ENCODE measurements around the gene DNAJC4.

Gene DNAJC4

DNA sequence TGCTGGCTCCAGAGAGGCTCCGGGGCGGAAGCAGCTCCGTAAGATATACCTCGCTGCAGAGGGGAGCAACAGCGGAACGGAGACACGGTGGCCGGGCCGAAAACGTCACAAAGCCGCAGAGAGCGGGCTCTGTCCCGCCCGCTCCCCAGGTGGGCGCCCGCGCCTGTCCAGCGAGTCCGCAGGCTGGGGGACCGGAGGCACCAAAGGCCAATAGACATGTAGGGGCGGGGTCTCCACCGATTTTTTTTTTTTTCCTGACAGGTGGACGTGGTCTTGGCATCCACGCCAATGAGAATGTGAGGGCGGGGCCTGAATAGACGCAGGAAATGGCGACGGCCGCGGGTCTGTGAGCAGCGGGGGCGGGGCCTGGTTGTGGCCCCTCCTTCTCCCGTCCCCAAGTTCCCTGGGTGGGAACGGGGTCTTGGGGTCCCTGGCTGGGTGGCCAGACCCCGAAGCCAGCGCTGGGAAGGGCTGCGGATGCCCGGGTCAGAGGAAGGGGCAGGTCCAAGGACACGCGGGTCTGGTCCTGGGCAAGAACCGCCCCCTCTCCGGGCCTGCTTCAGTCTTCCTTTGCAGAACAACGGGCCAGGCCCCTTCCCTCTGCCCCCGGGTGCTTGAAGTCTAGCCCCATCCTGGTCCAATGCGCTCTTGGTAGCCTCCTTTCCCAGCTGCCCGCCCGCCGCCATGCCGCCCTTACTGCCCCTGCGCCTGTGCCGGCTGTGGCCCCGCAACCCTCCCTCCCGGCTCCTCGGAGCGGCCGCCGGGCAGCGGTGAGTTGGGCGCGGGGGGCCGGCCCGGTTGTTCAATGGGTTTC lies at the start of gene DNAJC4:
TSS of gene DNAJC4 (plus strand) at position 378 of the 814 bp plus-strand sequence. CDS start at position 685, 307 bp downstream.
- Histone ChIP-seq H3K4me3 (ENCODE audit: low read length) (peak within 1 kb of the TSS; percentile 90), H3K27ac (ENCODE audit: low read length) (no peak within 1 kb of the TSS), H3K9ac (ENCODE audit: low read depth, low read length) (peak within 1 kb of the TSS; percentile 75; the same call in 1 of the 2 replicates), H3K27me3 (ENCODE audit: insufficient read depth, low read length) (peaks cover 31% of the 10 kb centered on the region), H3K4me1 (ENCODE audit: insufficient read depth, low read length) (peaks cover 13% of the 10 kb centered on the region), H3K36me3 (ENCODE audit: insufficient read depth, low read depth, low read length) (no peaks in the 10 kb centered on the region), H3K9me3 (ENCODE audit: insufficient read depth, low read depth, low read length) (no peaks in the 10 kb centered on the region)

- no peak overlapping the region for H3K4me3 ChIP-seq (ENCODE audit: low read length)
- H3K9me3 ChIP-seq (ENCODE audit: insufficient read depth, low read depth, low read length): no peaks in the 10 kb centered on the region
- H3K27me3 ChIP-seq (ENCODE audit: insufficient read depth, low read length): no peaks in the 10 kb centered on the region
- H3K4me1 ChIP-seq (ENCODE audit: insufficient read depth, low read length): peaks cover 4% of the 10 kb centered on the region; the same call in 1 of the 2 replicates
- H3K27ac ChIP-seq (ENCODE audit: low read length): no peak overlapping the region
- no peak overlapping the region for H3K9ac ChIP-seq (ENCODE audit: low read depth, low read length)
- 0 out of 2 replicates have a peak, but pooled peaks cover 5% of the 10 kb centered on the region for H3K36me3 ChIP-seq (ENCODE audit: insufficient read depth, low read depth, low read length)
These were observed 49.5 kb upstream of the DNAJC4 start for GRCh38 chr11:64180891-64181290.

GRCh38 chr11:64181506-64182411 lies 48.6 kb upstream of the DNAJC4 start:
- no peaks in the 10 kb centered on the region for H3K9me3 ChIP-seq (ENCODE audit: insufficient read depth, low read depth, low read length)
- 0 out of 2 replicates have a peak, but pooled peaks cover 5% of the 10 kb centered on the region for H3K36me3 ChIP-seq (ENCODE audit: insufficient read depth, low read depth, low read length)
- peaks cover 4% of the 10 kb centered on the region; the same call in 1 of the 2 replicates for H3K4me1 ChIP-seq (ENCODE audit: insufficient read depth, low read length)
- no peak overlapping the region for H3K27ac ChIP-seq (ENCODE audit: low read length)
- no peaks in the 10 kb centered on the region for H3K27me3 ChIP-seq (ENCODE audit: insufficient read depth, low read length)
- peak overlapping the region; percentile 47; the same call in 1 of the 2 replicates for H3K9ac ChIP-seq (ENCODE audit: low read depth, low read length)
- H3K4me3 ChIP-seq (ENCODE audit: low read length): peak overlapping the region; percentile 27

DNA sequence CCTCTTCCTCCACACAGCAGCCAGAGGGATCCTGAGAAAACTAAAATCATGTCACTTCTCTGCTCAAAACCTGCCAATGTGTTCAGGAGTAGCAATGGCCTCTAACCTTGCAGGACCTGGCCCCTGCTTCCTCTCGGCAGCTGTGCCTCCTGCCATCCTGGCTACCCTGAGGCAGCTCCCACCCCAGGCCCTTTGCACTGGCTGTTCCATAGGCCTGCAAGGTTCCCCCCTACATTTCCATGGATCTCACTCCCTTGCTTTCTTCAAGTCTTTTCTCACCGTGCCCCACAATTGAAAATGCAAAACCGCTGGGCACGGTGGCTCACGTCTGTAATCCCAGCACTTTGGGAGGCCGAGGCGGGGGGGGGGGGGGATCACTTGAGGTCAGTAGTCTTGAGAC lies 46.5 kb upstream of the DNAJC4 start:
- Histone ChIP-seq H3K36me3 (ENCODE audit: insufficient read depth, low read depth, low read length) (peaks cover 7% of the 10 kb centered on the region), H3K27me3 (ENCODE audit: insufficient read depth, low read length) (no peaks in the 10 kb centered on the region), H3K9me3 (ENCODE audit: insufficient read depth, low read depth, low read length) (no peaks in the 10 kb centered on the region), H3K27ac (ENCODE audit: low read length) (no peak overlapping the region), H3K4me3 (ENCODE audit: low read length) (peak overlapping the region; percentile 24; the same call in 1 of the 2 replicates), H3K9ac (ENCODE audit: low read depth, low read length) (no peak overlapping the region), H3K4me1 (ENCODE audit: insufficient read depth, low read length) (peaks cover 4% of the 10 kb centered on the region; the same call in 1 of the 2 replicates)

GRCh38 chr11:64185175-64185692 lies 45.1 kb upstream of the DNAJC4 start:
- Histone ChIP-seq H3K27me3 (ENCODE audit: insufficient read depth, low read length) (no peaks in the 10 kb centered on the region), H3K9me3 (ENCODE audit: insufficient read depth, low read depth, low read length) (no peaks in the 10 kb centered on the region)

DNA sequence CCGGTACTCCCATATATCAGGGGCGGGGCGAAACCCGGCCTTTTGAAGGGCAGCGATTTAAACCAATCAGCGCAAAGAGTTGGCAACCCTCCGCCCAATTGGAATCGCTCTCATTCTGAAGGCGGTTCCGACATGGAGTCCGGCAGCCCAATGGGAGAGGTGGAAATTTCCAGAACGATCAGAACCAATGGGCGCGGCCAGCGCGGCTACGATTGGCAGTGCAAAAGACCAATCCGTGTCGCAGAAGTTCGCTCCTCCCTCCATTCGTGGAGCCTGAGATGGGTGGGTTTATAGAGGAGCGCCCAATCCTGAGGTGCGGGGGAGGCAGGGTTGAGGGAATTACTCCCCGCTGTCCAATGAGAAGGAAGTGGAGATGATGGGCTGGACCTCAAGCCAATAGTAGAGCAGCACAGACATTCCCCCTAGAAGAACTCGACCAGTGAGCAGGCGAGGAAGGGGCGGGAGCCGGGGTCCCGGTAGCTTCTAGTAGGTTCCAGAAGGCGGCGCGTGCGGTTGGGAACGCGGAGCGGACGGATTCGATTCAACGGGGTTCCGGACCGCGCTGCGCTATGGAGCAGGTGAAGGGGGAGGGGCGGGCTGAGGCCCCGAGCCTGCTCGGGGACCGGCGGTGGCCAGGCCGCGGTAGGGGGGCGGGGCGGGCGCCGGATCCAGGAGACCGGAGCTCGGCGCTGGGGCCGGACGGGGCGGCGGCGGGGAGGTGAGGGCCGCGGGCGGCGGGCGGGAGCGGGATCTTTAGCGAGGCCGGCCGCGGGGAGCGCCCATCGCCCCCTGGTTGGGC lies 44.5 kb upstream of the DNAJC4 start, which contains the start of gene STIP1:
TSS of gene STIP1 (plus strand) at position 479 of the 799 bp plus-strand sequence. CDS start at position 570, 91 bp downstream.
- peaks cover 4% of the 10 kb centered on the region; the same call in 1 of the 2 replicates for H3K4me1 ChIP-seq (ENCODE audit: insufficient read depth, low read length)

More at GRCh38 chr11:64185175-64185692, 45.1 kb upstream of the DNAJC4 start:
- Histone ChIP-seq H3K27ac (ENCODE audit: low read length) (peak overlapping the region; percentile 96), H3K4me1 (ENCODE audit: insufficient read depth, low read length) (peaks cover 4% of the 10 kb centered on the region; the same call in 1 of the 2 replicates), H3K4me3 (ENCODE audit: low read length) (peak overlapping the region; percentile 88), H3K9ac (ENCODE audit: low read depth, low read length) (peak overlapping the region; percentile 97), H3K36me3 (ENCODE audit: insufficient read depth, low read depth, low read length) (peaks cover 17% of the 10 kb centered on the region)

GRCh38 chr11:64186492-64187165 lies 43.7 kb upstream of the DNAJC4 start:
- no peaks in the 10 kb centered on the region for H3K27me3 ChIP-seq (ENCODE audit: insufficient read depth, low read length)

More for the DNA sequence above, 44.5 kb upstream of the DNAJC4 start, which contains the start of gene STIP1:
- Histone ChIP-seq H3K27ac (ENCODE audit: low read length) (peak within 1 kb of the TSS; percentile 96), H3K27me3 (ENCODE audit: insufficient read depth, low read length) (no peaks in the 10 kb centered on the region), H3K9ac (ENCODE audit: low read depth, low read length) (peak within 1 kb of the TSS; percentile 97), H3K9me3 (ENCODE audit: insufficient read depth, low read depth, low read length) (no peaks in the 10 kb centered on the region), H3K4me3 (ENCODE audit: low read length) (peak within 1 kb of the TSS; percentile 88), H3K36me3 (ENCODE audit: insufficient read depth, low read depth, low read length) (peaks cover 22% of the 10 kb centered on the region)

DNA sequence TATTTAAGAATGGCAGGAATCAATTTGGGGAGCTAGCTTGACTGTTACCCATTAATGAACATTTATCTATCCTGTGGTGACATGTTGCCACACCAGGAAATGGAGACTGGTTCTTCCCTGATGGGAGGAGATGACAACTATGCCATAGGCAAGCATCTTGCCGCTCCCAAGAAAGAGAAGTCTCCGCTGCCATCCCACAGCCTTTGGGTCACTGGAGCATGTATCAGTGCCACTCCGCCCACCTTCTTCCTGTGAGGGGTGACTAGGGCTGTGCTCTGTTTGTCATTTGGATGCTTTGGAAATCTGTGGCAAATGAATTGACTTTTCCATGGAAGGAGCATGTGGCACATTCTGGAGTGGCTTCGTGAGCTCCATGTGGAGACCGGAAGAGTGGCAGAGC lies 37.9 kb upstream of the DNAJC4 start:
- Histone ChIP-seq H3K9me3 (ENCODE audit: insufficient read depth, low read depth, low read length) (no peaks in the 10 kb centered on the region; the same call in 1 of the 2 replicates), H3K4me3 (ENCODE audit: low read length) (no peak overlapping the region), H3K27me3 (ENCODE audit: insufficient read depth, low read length) (no peaks in the 10 kb centered on the region), H3K36me3 (ENCODE audit: insufficient read depth, low read depth, low read length) (peaks cover 75% of the 10 kb centered on the region), H3K27ac (ENCODE audit: low read length) (no peak overlapping the region), H3K4me1 (ENCODE audit: insufficient read depth, low read length) (no peaks in the 10 kb centered on the region), H3K9ac (ENCODE audit: low read depth, low read length) (no peak overlapping the region)

More at GRCh38 chr11:64186492-64187165, 43.7 kb upstream of the DNAJC4 start:
- Histone ChIP-seq H3K9ac (ENCODE audit: low read depth, low read length) (no peak overlapping the region), H3K4me3 (ENCODE audit: low read length) (no peak overlapping the region), H3K36me3 (ENCODE audit: insufficient read depth, low read depth, low read length) (peaks cover 22% of the 10 kb centered on the region), H3K4me1 (ENCODE audit: insufficient read depth, low read length) (peaks cover 4% of the 10 kb centered on the region; the same call in 1 of the 2 replicates), H3K9me3 (ENCODE audit: insufficient read depth, low read depth, low read length) (no peaks in the 10 kb centered on the region), H3K27ac (ENCODE audit: low read length) (no peak overlapping the region)

DNA sequence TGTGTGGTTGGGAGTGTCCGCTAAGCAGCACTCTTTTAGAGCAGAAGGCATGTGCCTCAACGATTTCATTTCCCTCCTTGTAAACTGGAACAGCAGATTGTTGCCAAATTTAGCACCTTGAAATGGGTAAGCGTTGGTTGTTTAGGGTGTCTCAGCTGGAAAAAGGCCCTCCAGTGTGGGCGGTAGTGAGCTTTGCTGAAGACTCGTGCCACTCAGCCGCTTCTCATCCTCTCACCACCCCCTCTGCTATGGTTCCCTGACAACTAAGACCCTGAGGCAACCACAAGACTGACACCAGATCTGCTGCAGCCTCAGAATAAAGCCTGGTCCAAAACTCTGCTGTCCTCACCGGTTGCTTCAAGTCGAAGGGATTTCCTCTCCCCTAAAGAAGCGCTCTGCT lies 33.7 kb upstream of the DNAJC4 start:
- H3K27me3 ChIP-seq (ENCODE audit: insufficient read depth, low read length): no peaks in the 10 kb centered on the region
- H3K9ac ChIP-seq (ENCODE audit: low read depth, low read length): no peak overlapping the region
- H3K4me1 ChIP-seq (ENCODE audit: insufficient read depth, low read length): no peaks in the 10 kb centered on the region
- H3K4me3 ChIP-seq (ENCODE audit: low read length): no peak overlapping the region
- H3K36me3 ChIP-seq (ENCODE audit: insufficient read depth, low read depth, low read length): peaks cover 91% of the 10 kb centered on the region
- H3K27ac ChIP-seq (ENCODE audit: low read length): no peak overlapping the region
- H3K9me3 ChIP-seq (ENCODE audit: insufficient read depth, low read depth, low read length): no peaks in the 10 kb centered on the region; the same call in 1 of the 2 replicates

DNA sequence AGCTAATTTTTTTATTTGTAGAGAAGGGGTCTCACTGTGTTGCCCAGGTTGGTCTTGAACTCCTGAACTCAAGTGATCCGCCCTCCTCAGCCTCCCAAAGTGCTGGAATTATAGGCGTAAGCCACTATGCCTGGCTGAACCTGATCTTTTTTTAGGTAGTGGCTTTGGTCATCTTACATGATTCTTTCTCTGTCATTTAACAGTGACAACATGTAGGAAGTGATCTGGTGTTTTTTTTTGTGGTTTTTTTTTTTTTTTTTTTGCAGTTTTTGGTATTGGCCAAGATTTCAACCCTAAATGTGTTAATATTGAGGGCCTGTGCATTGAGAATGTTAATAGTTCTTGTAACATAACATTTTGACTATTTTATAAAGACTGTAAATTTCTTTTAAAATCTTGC lies 31.8 kb upstream of the DNAJC4 start:
- Histone ChIP-seq H3K36me3 (ENCODE audit: insufficient read depth, low read depth, low read length) (peaks cover 95% of the 10 kb centered on the region), H3K9ac (ENCODE audit: low read depth, low read length) (no peak overlapping the region), H3K9me3 (ENCODE audit: insufficient read depth, low read depth, low read length) (no peaks in the 10 kb centered on the region; the same call in 1 of the 2 replicates), H3K27me3 (ENCODE audit: insufficient read depth, low read length) (no peaks in the 10 kb centered on the region), H3K27ac (ENCODE audit: low read length) (no peak overlapping the region), H3K4me3 (ENCODE audit: low read length) (no peak overlapping the region), H3K4me1 (ENCODE audit: insufficient read depth, low read length) (no peaks in the 10 kb centered on the region)
